ENCODE measurements around the gene PLVAP.

The PLVAP gene

GRCh38 chr19:17404621-17405249 lies 27.6 kb upstream of the PLVAP start:
- Histone ChIP-seq H3K4me3 (ENCODE audit: low read depth, low read length) (no peak overlapping the region), H3K9me3 (ENCODE audit: severe bottlenecking) (no peaks in the 10 kb centered on the region), H3K27ac (no peak overlapping the region), H3K27me3 (ENCODE audit: insufficient read depth, low read depth, severe bottlenecking) (no peaks in the 10 kb centered on the region), H3K36me3 (no peaks in the 10 kb centered on the region)
- DNase-seq: no peak
- no peak for TF ChIP-seq CTCF (IDR thresholded peaks at IDR 0.05; ENCODE audit: low read depth, low read length)

- no peaks in the 10 kb centered on the region for H3K36me3 ChIP-seq
- H3K4me3 ChIP-seq (ENCODE audit: low read depth, low read length): no peak overlapping the region
- no peak overlapping the region for H3K27ac ChIP-seq
- no peaks in the 10 kb centered on the region for H3K9me3 ChIP-seq (ENCODE audit: severe bottlenecking)
- TF ChIP-seq CTCF (IDR thresholded peaks at IDR 0.05; ENCODE audit: low read depth, low read length): no peak
- no peaks in the 10 kb centered on the region for H3K27me3 ChIP-seq (ENCODE audit: insufficient read depth, low read depth, severe bottlenecking)
- no peak for DNase-seq
These were observed 26.9 kb upstream of the PLVAP start for GRCh38 chr19:17404015-17404414.

GRCh38 chr19:17402982-17403855 lies 26.1 kb upstream of the PLVAP start:
- H3K27me3 ChIP-seq (ENCODE audit: insufficient read depth, low read depth, severe bottlenecking): no peaks in the 10 kb centered on the region
- no peak overlapping the region for H3K4me3 ChIP-seq (ENCODE audit: low read depth, low read length)
- DNase-seq: no peak
- TF ChIP-seq CTCF (IDR thresholded peaks at IDR 0.05; ENCODE audit: low read depth, low read length): no peak
- H3K27ac ChIP-seq: no peak overlapping the region
- H3K36me3 ChIP-seq: no peaks in the 10 kb centered on the region
- H3K9me3 ChIP-seq (ENCODE audit: severe bottlenecking): no peaks in the 10 kb centered on the region

- Histone ChIP-seq H3K27ac (no peak overlapping the region), H3K9me3 (ENCODE audit: severe bottlenecking) (no peaks in the 10 kb centered on the region), H3K27me3 (ENCODE audit: insufficient read depth, low read depth, severe bottlenecking) (no peaks in the 10 kb centered on the region), H3K4me3 (ENCODE audit: low read depth, low read length) (no peak overlapping the region), H3K36me3 (no peaks in the 10 kb centered on the region)
- TF ChIP-seq CTCF (IDR thresholded peaks at IDR 0.05; ENCODE audit: low read depth, low read length): no peak
- DNase-seq: no peak
These were observed 24.5 kb upstream of the PLVAP start for GRCh38 chr19:17401628-17402027.

GRCh38 chr19:17398902-17399527 lies 21.9 kb upstream of the PLVAP start:
- Histone ChIP-seq H3K4me3 (ENCODE audit: low read depth, low read length) (no peak overlapping the region), H3K9me3 (ENCODE audit: severe bottlenecking) (no peaks in the 10 kb centered on the region), H3K27me3 (ENCODE audit: insufficient read depth, low read depth, severe bottlenecking) (no peaks in the 10 kb centered on the region), H3K36me3 (no peaks in the 10 kb centered on the region), H3K27ac (no peak overlapping the region)
- no peak for DNase-seq
- no peak for TF ChIP-seq CTCF (IDR thresholded peaks at IDR 0.05; ENCODE audit: low read depth, low read length)
